Germinal center (tissue), 1 donor: ENCODE data around the gene SRC.
A peak's percentile ranks its signal among the peaks of the same experiment; 100 is the strongest.

Source experiments
- DNase-seq: peaks from one replicate; pipeline ENCODE4 v3.0.0; 2012; ENCODE audit warnings: mixed read lengths, low spot score

Gene SRC

DNA sequence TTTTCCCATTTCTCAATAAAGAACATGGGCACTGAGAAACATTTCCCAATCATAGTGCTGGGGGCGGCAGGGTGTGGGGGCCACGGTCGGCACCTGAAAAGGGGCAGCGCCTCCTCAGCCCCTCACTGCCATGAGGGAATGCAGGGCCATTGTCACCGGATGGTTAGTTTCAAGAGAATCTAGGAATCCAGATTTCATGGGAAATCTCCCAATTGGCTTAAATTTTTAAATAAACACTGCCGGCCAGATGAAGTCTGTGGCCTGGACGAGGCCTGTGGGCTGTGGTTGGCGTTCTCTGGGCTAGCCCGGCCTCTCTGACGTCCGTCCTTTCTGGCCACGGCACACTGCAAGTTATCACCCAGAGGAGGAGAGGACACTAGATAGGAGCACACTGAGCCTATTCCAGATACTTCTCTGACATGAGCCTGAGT lies 30.9 kb upstream of the SRC start:
- DNase-seq: no peak

DNA sequence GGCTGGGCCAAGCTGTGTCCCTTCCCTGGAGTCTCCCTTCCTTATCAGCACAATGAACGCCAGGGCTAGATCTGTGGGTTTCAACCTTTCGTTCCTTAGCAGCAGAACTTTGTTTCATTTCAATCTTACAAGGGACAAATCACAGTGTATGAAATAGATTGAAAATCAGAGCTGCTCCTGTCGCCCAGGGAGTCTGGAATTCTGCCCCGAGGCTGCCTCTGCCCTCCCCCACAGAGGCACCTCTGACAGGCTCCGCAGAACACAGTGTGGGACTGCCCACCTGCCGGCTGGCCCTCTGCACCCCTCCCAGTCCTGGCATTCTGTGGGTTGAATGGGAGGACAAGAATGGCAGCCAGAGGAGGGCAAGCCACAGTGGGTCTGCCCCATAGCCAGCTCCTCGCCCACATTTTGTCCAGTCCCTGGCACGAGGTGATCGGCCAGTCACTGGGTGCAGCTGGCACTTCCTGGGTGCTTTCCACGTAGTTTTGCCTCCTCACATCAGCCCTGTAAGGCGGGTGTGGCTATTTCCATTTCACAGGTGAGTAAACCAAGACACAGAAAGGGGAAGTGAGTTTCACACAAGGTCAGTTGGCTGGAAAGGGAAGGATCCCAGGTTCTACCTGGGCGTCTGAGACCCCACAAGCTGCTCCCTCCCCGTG lies 30.4 kb upstream of the SRC start:
- DNase-seq: peak; percentile 68

DNA sequence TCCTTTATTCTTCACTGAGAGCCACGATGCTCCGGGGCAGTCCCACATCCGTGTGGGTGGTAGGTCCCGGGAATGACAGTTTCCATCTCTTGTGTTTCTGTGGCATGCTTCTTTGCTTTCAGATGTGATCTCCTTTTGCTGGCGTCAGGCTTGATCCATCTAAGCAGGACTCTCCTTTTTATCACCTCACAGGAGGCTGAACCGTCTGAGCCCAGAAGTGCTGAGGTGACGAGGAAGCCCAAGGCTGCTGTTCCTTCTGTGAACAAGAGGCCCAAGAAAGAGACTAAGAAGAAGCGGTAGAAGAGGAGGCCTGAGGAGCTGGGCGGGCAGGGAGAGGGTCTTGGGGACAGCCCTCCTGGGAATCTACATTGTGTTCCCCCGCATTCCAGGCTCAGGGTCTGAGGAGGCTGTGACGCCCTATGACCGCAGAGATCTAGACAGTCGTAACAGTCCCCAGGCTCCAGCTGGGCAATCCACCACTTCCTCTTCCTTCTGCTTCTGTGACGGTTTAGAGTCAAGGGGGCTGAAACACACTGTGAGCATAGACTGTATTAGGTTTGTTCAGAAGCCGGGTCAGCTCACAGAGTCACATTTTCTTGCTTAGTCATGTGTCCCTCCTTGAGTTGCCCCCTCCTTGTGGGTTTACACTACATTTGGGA lies 29.7 kb upstream of the SRC start:
- DNase-seq: peak; percentile 81

DNA sequence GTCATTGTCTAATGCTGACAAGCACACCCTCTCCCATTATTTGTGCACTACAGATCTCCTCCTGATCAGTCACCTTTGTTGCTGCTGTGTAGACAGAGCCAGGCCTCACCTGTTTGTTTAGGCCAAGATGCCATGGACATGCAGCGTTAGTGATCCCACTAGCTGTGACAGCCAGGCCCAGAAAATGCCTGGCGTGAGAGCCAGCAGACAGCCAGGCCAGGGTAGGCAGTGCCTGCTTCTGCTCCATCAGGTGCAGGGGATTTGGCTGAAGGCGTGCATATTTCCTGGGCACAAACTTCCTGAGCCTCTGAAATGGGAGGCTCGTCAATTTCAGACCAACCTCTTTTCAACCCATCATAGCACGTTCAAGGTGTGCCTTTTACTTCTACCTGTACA lies 29.2 kb upstream of the SRC start:
- DNase-seq: no peak

DNA sequence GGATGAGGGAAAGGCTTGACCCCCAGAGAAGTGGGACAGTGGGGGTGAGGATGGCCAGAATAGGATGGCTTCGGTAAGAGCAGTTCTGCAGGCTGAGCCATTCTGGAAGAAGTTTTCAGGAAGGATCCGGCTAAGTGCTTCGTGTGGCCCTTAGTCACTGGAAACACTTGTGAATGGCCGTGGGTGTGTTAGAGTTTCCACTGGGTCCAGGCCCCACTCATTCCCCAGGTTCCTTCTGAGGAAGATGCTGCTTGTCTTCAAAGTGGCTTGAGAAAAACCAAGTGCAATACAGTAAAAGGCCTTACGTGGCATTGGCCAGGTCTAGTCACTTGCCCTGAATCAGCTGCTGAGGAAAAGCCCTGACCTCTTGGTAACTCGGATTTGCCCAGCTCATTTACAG lies 28.6 kb upstream of the SRC start:
- no peak for DNase-seq

DNA sequence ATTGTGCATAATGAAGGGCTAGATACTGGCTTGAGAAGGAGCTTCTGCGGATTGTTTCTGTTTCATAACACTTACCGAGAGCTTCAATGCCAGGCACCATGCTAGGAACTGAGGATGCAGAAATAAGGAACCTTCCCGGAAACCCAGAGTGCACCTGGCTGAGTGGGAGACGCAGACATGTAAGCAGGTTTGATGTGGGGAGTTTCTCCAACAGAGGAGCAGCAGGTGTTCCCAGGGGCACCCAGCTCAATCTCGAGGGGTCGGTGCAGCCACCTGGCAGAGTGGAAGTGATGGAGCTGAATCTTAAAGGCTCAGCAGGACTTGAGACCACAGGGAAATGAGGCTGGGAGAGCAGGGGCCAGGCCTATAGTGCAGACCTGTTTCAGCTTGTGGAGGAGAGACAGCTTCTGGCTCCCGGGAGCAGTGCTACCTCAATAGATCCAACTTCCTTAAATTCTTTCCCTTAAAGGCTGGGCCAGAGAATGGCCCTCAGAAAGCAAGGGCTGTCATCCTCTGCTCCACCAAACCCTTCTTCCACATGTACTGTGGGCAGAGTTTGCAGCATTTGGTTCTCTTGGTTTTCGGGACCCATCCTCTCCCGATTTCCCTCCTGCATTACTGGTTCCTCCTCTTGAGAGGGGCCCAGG lies 27.8 kb upstream of the SRC start:
- DNase-seq: no peak

DNA sequence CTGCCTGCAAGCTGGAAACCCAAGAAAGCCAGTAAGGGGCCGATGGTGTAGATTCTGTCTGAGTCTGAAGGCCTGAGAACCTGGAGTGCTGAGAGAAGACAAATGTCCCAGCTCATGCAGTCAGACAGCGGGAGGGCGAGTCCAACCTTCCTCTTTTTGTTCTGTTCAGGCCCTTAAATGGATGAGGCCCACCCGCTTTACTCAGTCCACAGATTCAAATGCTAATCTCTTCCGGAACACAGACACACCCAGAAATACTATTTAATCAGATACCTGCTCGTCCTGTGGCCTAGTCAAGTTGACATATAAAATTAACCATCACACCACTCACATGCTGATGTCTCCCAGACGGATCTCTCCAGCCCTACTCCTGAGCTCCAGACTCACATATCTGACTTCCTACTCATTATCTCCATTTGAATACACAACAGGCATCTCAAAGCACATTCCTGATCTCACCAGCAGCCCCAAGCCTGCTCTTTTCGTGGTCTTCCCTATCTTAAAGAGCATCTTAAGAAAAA lies 26.7 kb upstream of the SRC start:
- no peak for DNase-seq

DNA sequence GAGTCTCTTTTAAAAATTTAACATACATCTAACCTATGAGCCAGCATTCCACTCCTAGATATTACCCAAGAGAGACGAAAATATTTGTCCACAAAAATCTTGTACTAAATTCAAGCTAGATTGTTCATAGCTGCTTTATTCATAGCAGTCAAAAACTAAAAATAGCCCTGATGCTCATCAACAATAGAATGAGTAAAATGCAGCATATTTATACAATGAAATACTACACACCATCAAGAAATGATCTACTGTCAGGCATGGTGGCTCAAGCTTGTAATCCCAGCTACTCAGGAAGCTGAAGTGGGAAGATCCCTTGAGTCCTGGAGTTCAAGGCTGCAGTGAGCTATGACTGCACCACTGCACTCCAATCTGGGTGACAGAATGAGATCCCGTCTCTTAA lies 22.0 kb upstream of the SRC start:
- no peak for DNase-seq

DNA sequence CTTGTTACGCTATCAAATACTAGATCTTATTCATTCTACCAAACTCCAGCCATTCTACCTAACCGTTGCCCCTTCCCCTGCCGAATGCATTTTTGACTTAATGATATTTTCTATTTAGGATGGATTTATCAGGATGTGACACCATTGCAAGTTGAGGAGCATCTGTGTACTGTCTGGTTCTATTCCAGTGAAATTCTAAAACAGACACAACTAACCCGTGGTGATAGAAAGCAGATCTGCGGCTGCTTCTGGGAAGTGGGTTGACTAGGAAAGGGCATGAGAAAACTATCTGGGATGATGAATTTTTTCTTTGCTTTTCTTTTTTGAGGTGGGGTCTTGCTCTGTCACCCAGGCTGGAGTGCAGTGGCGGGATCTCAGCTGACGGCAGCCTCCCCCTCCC lies 20.7 kb upstream of the SRC start:
- no peak for DNase-seq

DNA sequence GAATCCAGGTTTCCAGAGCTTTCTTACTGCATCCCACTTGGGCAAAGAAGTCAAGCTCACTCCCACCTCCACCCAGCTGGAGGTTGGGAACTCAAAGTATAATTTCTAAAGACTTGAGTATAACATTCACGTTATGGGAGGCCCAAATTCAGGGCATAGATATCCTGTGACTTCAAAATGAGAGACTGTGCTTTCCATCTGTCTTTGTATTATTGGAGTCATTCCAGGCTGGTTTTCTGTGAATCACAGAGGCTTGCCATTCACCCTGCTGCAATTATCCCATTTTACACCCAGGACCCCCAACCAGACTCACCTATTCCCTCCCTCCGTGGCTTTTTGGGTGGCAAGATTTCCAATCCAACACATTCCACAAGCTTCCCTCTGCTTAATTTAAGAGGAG lies 19.3 kb upstream of the SRC start:
- no peak for DNase-seq

DNA sequence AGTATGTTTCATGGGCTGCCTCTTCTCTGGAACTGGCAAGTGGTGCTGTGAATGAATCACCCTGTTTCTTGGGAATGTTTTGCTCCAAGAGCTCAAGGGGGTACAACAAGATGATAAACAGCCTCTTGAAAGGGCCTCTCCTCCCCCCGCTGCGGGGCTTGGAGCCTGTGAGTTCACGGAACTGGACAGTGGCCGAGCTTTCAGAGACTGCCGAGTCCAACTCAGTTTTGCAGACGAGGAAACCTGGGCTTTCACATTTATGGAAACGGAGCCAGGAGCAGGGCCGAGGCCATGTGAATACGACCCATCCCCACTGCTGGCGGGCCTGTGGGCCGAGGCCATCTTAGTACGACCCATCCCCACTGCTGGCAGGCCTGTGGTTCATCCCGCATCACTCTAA lies 18.2 kb upstream of the SRC start:
- DNase-seq: no peak

DNA sequence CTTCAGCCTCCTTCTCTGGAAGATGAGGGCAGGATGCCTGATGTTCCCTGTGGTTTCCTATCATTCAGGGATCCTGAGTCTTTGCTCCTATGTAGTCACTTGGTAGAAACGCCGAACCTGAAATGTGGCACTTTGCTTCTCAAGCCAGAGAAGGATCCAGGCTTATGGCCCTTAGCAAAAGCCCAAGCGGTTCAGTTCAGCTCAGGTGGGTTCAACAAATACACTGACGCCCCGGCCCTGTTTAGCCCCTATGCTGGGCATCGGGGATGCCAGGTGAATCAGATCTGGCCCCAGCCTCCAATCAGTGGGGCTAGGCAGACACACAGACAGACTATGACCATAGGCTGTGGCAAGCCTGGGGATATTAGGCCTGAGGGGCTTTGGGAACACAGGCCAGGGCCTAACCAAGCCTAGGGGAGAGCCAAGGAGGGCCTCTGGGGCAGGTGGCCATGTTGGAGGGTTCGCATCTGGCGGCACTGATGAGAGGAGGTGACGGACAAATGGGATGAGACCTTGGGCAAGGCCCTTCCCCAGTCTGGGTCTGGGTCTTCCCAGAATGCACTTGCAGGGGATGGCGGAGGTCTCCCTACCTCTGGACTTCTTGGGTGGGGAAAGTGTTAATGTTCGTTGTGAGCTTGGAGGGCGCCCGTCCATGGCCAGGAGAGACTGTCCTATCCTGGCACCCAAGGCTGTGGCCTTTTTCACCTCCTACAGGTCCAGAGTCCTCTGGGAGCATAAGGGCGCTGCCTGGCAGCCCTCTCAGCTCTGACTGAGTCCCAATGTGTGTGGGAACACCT lies 17.6 kb upstream of the SRC start:
- DNase-seq: no peak

DNA sequence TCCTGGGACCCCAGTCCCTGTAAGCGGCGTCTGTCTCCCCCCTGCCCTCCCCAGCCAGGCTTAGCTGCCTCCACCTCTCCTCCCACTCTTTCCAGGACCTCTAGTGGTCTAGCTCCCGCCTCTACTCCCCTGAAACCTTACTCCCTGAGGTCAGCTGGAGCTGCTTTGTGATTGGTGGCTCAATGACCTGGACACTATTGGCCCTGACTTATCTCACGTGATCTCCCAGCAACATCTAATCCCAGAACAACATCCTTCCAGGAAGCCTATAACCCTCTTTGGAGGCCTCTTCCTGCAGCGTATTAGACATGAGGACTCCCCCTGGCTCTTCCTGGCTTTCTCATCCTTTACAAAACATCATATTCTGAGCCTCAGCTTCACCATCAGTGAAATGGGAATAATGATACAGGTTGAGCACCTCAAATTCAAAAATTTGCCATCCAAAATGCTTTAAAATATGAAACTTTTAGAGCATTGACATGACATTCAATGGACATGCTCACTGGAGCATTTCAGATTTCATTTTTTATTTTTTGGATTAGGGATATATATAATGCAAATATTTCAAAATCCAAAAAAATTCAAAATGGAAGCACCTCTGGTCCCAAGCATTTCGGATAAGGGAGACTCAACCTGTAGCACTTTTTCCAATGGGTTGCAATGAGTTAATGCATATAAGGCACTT lies 16.3 kb upstream of the SRC start:
- no peak for DNase-seq

DNA sequence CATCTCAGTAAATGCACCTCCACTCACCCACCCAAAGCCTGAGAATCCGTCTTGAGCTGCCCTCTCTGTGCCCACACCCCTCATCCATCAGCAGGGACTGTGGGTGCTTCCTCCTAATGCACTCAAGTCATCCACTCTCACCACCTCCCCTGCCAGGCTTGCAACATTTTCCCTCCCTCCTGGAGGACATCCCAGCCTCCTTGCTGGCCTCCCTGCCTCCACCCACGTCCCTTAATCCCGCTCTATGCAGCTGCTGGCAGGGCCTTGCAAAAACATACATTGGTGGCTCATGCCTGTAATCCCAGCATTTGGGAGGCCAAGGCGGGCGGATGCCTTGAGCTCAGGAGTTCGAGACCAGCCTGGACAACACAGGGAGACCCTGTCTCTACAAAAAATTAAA lies 15.6 kb upstream of the SRC start:
- no peak for DNase-seq

DNA sequence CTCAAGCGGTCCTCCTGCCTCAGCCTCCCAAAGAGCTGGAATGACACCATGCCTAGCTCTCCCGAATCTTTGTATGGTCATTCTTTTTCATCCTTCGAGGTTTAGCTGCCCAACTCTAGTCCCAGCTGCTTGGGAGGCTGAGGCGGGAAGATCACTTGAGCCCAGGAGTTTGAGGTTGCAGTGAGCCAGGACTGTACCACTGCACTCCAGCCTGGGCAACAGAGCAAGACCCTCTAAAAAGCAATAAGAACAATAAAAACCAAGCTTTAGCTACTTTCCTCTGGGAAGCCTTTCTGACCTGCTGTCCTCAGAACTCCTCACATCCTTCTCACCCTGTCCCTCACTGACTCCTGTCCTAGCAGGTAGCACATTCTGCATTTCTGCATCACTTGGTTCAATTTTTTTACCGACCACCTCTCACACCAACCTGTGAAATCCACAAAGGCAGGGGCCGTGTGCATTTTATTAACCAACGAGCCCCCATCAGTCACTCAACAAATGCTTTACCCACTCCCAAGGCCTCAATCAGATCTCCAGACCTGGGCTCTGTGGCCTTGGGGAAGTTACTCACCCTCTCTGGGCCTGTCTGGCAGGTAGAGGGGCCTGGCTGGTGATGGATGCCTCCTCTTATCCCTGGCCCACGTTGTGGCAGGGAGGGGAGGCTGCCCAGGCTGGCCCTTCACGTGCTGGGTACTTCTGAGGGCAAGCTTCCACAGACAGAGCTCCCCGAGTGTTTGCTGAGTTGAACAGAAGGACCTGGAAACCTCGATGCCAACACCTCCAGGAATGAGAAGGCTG lies 14.7 kb upstream of the SRC start:
- no peak for DNase-seq

DNA sequence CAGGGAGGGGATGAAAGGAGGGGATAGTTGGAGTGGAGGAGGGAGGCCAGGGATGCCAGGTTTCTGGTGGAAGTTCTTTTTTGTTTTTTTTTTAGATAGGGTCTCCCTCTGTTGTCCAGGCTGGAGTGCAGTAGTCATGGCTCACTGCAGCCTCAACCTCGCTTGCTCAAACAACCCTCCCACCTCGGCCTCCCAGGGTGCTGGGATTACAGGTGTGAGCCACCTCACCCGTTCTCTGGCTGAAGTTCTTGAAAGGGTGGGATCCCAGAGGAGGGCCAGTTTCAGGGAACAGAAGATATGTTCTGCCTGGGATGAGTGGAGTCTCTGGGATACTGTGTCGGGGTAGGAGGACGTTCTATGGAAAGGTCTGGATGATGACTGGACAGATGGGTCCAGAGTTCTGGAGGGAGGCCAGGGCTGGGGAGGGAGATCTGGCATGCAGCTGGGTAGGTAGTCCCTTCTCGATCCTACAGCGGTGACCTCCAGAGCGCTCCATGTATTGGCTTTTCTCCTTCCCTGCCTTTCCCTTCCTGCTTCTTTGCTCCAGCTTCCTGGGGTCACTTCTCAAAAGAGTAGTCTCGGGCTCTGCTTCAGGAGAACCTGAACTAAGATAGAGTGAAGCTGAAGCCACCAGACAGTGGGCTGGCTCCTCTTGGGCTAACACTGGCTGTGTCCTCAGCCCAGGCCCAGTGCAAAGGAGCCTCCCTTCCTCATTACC lies 12.7 kb upstream of the SRC start:
- no peak for DNase-seq

DNA sequence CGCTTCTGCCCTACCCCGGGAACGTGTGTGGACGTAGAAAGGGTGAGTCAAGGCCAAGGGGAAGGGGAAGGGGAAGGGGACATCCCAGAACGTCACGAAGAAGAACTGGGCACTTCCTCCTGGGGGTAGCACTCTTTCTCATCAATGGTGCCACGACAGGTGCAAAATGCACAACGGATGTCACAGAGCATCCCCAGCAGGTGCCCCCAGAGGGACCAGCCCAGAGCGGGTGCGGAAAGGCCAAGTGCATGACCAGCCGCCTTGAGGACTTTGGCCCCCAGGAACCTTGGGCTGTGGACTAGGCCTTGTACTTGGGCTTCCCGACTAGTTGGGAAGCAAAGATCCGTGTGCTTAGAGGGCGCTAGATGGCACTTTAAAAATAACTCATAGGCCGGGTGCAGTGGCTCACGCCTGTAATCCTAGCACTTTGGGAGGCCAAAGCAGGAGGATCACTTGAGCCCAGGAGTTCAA lies 12.1 kb upstream of the SRC start:
- peak; percentile 45 for DNase-seq

DNA sequence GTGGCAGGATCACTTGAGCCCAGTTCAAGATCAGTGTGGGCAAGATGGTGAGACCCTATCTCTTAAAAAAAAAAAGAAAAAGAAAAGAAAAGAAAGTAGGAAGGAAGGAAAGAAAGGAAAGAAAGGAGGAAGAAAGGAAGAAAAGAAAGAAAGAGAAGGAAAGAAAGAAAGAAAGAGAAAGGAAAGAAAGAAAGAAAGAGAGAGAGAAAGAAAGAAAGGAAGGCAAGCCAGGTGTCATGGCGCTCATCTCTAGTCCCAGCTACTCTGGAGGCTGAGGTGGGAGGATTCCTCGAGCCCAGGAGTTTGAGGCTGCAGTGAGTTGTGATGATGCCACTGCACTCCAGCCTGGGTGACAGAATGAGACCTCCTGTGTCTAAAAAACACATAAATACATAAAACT lies 11.5 kb upstream of the SRC start:
- DNase-seq: no peak

DNA sequence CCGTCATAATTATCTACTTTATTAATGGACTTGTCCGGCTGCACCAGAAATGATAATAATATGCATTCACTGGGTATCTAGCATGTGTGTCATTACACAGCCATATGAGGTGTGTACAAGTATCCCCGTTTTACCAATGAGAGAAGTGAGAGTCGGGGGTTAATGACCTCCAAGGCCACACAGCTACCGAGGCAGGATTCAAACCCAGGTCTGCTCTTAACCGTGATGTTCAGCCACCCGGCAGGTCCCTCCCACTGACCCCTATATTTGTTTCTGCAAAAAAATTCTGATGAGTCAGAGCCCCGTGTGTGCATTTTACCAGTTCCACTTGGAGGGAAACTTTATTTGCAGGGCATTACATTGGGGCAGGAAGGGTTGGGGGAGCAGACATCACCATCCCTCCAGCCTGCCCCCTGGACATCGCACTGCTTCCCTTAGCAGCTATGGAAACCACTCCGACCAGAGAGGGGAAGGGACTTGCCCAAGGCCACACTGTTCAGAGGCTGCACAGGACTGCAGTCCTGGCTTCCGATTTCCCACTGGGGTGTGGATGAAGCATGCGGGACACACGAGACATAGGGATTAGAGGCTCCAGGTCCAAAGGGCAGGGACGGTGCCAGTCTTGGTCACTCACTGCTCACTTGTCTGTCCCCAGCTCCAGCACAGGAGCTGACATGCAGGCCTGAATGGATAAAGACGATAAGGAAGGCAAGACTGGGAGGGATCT lies 10.1 kb upstream of the SRC start:
- DNase-seq: no peak
